ENCODE measurements around the gene MINDY1.

MINDY1 gene

DNA sequence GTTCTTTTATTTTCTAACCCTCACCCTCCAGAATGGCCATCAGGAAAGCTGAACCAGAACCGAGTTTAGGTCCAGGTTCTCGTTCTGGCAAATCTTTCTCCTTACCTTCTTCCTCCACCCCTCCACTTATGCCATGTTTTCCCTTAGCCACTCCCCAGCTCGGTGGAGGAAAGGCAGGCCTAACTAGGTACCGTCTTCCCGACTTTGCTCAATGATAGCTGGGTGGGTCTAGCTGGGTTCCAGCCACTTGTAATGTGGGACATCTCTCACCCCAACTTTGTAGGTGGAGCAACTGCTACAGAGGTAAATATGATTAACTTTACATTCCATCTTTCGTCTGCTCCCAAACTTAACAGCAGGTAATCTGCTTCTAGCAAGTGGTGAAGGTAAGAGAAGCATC lies 30.3 kb upstream of the MINDY1 start:
- no peak for DNase-seq
- no peak overlapping the region for H3K27ac ChIP-seq (ENCODE audit: insufficient read depth in 1 of 2, low read depth in 1 of 2, low read length in 2 of 2, poor library complexity in 1 of 2, severe bottlenecking in 2 of 2)
- WGBS (ENCODE audit: insufficient coverage), result 95% methylated on average over 3 of the region's 6 CpGs
- ChIA-PET POLR2A (no interaction called here), CTCF (interaction anchor here (0.7 to 3.5 kb wide), 6 partner anchors 9 to 63 kb away, joined by 3 to 15 read pairs (median 4); partner anchors contain the start of gene C1orf56)
- H3K27me3 ChIP-seq (replicated peaks in 2 of 5; ENCODE audit: control insufficient read depth in 4 of 5, insufficient read depth in 5 of 5, low read length in 4 of 5), result no peaks in the 10 kb centered on the region
- H3K9me3 ChIP-seq (ENCODE audit: control extremely low read depth in 1 of 5, control insufficient read depth in 4 of 5, insufficient read depth in 2 of 5, low read depth in 1 of 5, low read length in 4 of 5), result no peaks in the 10 kb centered on the region
- no peaks in the 10 kb centered on the region for H3K4me1 ChIP-seq (ENCODE audit: control extremely low read depth in 1 of 4, control insufficient read depth in 4 of 4, insufficient read depth in 4 of 4, low read length in 3 of 4)
- H3K4me3 ChIP-seq (ENCODE audit: control insufficient read depth in 1 of 7, extremely low read depth in 1 of 7, insufficient read depth in 4 of 7, low read depth in 2 of 7, low read length in 6 of 7), result no peak overlapping the region
- peaks cover 10 to 25% (median 21%) of the 10 kb centered on the region in 4 experiments for H3K36me3 ChIP-seq (ENCODE audit: control insufficient read depth in 4 of 4, insufficient read depth in 4 of 4, low read length in 3 of 4)

DNA sequence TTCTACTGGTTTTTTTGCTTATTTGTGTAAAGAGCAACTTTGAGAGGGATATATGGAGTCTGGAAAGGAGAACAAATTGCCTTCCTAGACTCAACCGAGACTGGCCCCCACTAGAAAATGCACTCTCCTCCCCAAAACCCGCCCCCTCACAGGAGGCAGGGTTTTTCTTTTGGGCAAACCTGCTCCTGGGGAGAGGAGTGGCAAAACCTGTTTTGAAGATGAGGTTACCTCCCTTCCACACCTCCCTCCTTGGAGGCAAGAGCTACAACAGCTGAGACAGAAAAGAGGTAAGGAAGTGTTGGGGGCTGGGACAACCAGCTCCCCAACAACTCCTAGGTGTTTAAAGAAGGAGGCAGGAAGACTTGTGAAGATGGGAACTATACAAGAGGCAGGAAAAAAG lies 29.7 kb upstream of the MINDY1 start, which contains the start of gene BNIPL:
Gene BNIPL, plus strand, starts transcription at position 231 of the 400 bp plus-strand sequence. Its CDS starts 140 bp downstream, at position 371.
- WGBS (ENCODE audit: insufficient coverage), result no CpG with 5 or more reads among the region's 2 CpGs
- H3K27me3 ChIP-seq (replicated peaks in 2 of 5; ENCODE audit: control insufficient read depth in 4 of 5, insufficient read depth in 5 of 5, low read length in 4 of 5), result no peaks in the 10 kb centered on the region
- no peaks in the 10 kb centered on the region for H3K9me3 ChIP-seq (ENCODE audit: control extremely low read depth in 1 of 5, control insufficient read depth in 4 of 5, insufficient read depth in 2 of 5, low read depth in 1 of 5, low read length in 4 of 5)
- POLR2A ChIA-PET, result interaction anchor here (0.6 kb wide), 1 partner anchor 22 kb away, joined by 3 read pairs; no protein-coding TSS in a partner anchor
- CTCF ChIA-PET, result interaction anchor here (0.7 to 3.5 kb wide), 6 partner anchors 8 to 63 kb away, joined by 3 to 15 read pairs (median 4); partner anchors contain the start of gene C1orf56
- H3K27ac ChIP-seq (ENCODE audit: insufficient read depth in 1 of 2, low read depth in 1 of 2, low read length in 2 of 2, poor library complexity in 1 of 2, severe bottlenecking in 2 of 2), result no peak within 1 kb of the TSS
- H3K4me1 ChIP-seq (ENCODE audit: control extremely low read depth in 1 of 4, control insufficient read depth in 4 of 4, insufficient read depth in 4 of 4, low read length in 3 of 4), result no peaks in the 10 kb centered on the region
- DNase-seq, result no peak
- no peak within 1 kb of the TSS for H3K4me3 ChIP-seq (ENCODE audit: control insufficient read depth in 1 of 7, extremely low read depth in 1 of 7, insufficient read depth in 4 of 7, low read depth in 2 of 7, low read length in 6 of 7)
- H3K36me3 ChIP-seq (ENCODE audit: control insufficient read depth in 4 of 4, insufficient read depth in 4 of 4, low read length in 3 of 4), result peaks cover 12 to 26% (median 23%) of the 10 kb centered on the region in 4 experiments

DNA sequence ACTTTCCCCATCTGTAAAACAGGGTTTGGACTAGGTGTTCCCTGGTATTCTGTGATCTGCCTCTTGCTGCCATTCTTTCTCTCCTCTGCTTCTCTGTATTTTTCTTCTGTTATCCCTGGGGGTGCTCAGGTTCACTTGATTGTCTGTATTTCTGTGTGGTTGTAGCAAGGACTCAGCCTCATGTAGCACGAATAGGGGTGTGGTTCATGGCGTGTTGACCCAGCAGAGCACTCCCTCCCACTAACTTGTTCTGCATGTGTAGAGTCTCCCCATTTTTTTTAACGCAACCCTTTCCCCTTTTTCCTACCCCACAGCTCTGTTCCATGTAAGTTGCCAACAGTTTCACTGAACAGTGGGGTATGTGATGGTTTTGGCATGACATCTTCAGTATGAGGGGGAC lies 28.5 kb upstream of the MINDY1 start:
- H3K9me3 ChIP-seq (ENCODE audit: control extremely low read depth in 1 of 5, control insufficient read depth in 4 of 5, insufficient read depth in 2 of 5, low read depth in 1 of 5, low read length in 4 of 5), result no peaks in the 10 kb centered on the region
- POLR2A ChIA-PET, result no interaction called here
- WGBS (ENCODE audit: insufficient coverage), result no CpG with 5 or more reads among the region's 3 CpGs

DNA sequence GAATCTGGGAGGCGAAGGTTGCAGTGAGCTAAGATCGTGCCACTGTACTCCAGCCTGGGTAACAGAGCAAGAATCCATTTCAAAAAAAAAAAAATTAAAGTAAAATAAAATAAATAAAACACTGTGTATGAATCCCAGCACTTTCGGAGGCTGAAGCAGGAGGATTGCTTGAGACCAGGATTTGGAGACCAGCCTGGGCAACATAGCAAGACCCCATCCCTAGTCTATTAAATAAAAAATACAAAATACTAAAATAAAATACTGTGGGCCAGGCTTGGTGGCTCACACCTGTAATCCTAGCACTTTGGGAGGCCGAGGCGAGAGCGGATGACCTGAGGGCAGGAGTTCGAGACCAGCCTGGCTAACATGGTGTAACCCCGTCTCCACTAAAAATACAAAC lies 25.5 kb upstream of the MINDY1 start:
- Histone ChIP-seq H3K36me3 (ENCODE audit: control insufficient read depth in 4 of 4, insufficient read depth in 4 of 4, low read length in 3 of 4) (peaks cover 19 to 61% (median 49%) of the 10 kb centered on the region in 4 experiments), H3K9me3 (ENCODE audit: control extremely low read depth in 1 of 5, control insufficient read depth in 4 of 5, insufficient read depth in 2 of 5, low read depth in 1 of 5, low read length in 4 of 5) (no peaks in the 10 kb centered on the region), H3K4me1 (ENCODE audit: control extremely low read depth in 1 of 4, control insufficient read depth in 4 of 4, insufficient read depth in 4 of 4, low read length in 3 of 4) (no peaks in the 10 kb centered on the region), H3K4me3 (ENCODE audit: control insufficient read depth in 1 of 7, extremely low read depth in 1 of 7, insufficient read depth in 4 of 7, low read depth in 2 of 7, low read length in 6 of 7) (no peak overlapping the region), H3K27me3 (replicated peaks in 2 of 5; ENCODE audit: control insufficient read depth in 4 of 5, insufficient read depth in 5 of 5, low read length in 4 of 5) (no peaks in the 10 kb centered on the region), H3K27ac (ENCODE audit: insufficient read depth in 1 of 2, low read depth in 1 of 2, low read length in 2 of 2, poor library complexity in 1 of 2, severe bottlenecking in 2 of 2) (no peak overlapping the region)
- ChIA-PET POLR2A (no interaction called here), CTCF (interaction anchor here (1.3 to 2.4 kb wide), 2 partner anchors 11 to 14 kb away, joined by 3 to 7 read pairs; no protein-coding TSS in a partner anchor)
- 98% methylated on average over 5 of the region's 8 CpGs for WGBS (ENCODE audit: insufficient coverage)
- DNase-seq, result no peak

More for the DNA sequence above, 28.5 kb upstream of the MINDY1 start:
- Histone ChIP-seq H3K36me3 (ENCODE audit: control insufficient read depth in 4 of 4, insufficient read depth in 4 of 4, low read length in 3 of 4) (peaks cover 16 to 38% (median 33%) of the 10 kb centered on the region in 4 experiments), H3K27me3 (replicated peaks in 2 of 5; ENCODE audit: control insufficient read depth in 4 of 5, insufficient read depth in 5 of 5, low read length in 4 of 5) (no peaks in the 10 kb centered on the region), H3K27ac (ENCODE audit: insufficient read depth in 1 of 2, low read depth in 1 of 2, low read length in 2 of 2, poor library complexity in 1 of 2, severe bottlenecking in 2 of 2) (no peak overlapping the region), H3K4me3 (ENCODE audit: control insufficient read depth in 1 of 7, extremely low read depth in 1 of 7, insufficient read depth in 4 of 7, low read depth in 2 of 7, low read length in 6 of 7) (no peak overlapping the region), H3K4me1 (ENCODE audit: control extremely low read depth in 1 of 4, control insufficient read depth in 4 of 4, insufficient read depth in 4 of 4, low read length in 3 of 4) (no peaks in the 10 kb centered on the region)
- DNase-seq, result no peak
- CTCF ChIA-PET, result interaction anchor here (1.4 kb wide), 2 partner anchors 8 to 11 kb away, joined by 3 to 4 read pairs; no protein-coding TSS in a partner anchor

DNA sequence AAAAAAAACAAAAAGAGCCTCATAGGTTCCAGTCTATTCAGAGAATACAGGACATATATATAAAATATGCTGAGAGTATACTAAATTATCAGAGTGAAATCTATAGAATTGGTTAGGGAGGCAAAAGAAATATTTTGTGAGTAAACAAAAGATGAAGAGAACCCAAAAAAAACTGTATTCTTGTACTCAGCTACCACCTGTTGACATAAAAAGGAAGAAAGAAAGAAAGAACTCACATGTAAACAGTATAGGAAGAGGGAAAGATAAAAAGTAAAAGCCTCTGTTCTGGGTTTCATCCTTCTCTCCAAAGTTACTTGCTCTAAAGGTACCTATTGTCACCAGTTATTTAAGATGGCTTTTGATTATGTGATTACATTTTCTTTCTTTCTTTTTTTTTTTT lies 19.8 kb upstream of the MINDY1 start:
- Histone ChIP-seq H3K27ac (ENCODE audit: insufficient read depth in 1 of 2, low read depth in 1 of 2, low read length in 2 of 2, poor library complexity in 1 of 2, severe bottlenecking in 2 of 2) (no peak overlapping the region), H3K27me3 (replicated peaks in 2 of 5; ENCODE audit: control insufficient read depth in 4 of 5, insufficient read depth in 5 of 5, low read length in 4 of 5) (no peaks in the 10 kb centered on the region), H3K9me3 (ENCODE audit: control extremely low read depth in 1 of 5, control insufficient read depth in 4 of 5, insufficient read depth in 2 of 5, low read depth in 1 of 5, low read length in 4 of 5) (no peaks in the 10 kb centered on the region), H3K4me3 (ENCODE audit: control insufficient read depth in 1 of 7, extremely low read depth in 1 of 7, insufficient read depth in 4 of 7, low read depth in 2 of 7, low read length in 6 of 7) (no peak overlapping the region), H3K36me3 (ENCODE audit: control insufficient read depth in 4 of 4, insufficient read depth in 4 of 4, low read length in 3 of 4) (peaks cover 16 to 49% (median 44%) of the 10 kb centered on the region in 4 experiments), H3K4me1 (ENCODE audit: control extremely low read depth in 1 of 4, control insufficient read depth in 4 of 4, insufficient read depth in 4 of 4, low read length in 3 of 4) (peaks cover 0 to 4% (median 1%) of the 10 kb centered on the region in 4 experiments)
- DNase-seq, result no peak
- ChIA-PET POLR2A (no interaction called here), CTCF (interaction anchor here (0.6 to 6.8 kb wide), 12 partner anchors 10 to 288 kb away, joined by 3 to 54 read pairs (median 7); partner anchors contain the start of genes BNIPL, C1orf56, CDC42SE1 and GABPB2)

DNA sequence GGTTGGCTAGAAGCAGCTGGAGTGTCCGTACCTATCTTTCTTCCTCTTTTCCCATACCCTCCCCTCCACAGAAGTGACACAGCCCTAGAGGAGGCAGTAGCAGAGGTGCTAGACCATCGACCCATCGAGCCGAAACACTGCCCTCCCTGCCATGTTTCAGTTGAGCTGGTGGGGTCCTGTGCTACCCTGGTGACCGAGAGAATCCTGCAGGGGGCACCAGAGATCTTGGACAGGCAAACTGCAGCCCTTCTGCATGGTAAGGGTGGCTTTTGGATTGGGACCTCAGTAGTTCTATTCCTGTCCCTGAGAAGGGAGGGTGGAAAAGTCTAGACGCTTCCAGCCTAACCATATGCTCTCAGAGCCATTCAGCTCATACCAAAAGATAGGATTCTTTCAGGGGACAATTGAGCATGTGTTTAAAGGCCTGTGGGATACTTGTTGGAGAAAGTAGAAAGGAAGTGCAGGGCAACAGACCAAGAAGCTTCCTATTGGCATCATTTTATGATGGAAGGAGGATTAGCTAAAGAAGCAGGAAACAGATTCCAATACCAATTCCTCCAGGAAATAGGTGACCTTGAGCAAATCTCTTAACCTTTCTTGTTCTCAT lies 17.9 kb upstream of the MINDY1 start:
- peak; percentile 87 to 92 (median 88) for DNase-seq
- H3K27ac ChIP-seq (ENCODE audit: insufficient read depth in 1 of 2, low read depth in 1 of 2, low read length in 2 of 2, poor library complexity in 1 of 2, severe bottlenecking in 2 of 2), result no peak overlapping the region
- ChIA-PET POLR2A (interaction anchor here (0.6 kb wide), 1 partner anchor 75 kb away, joined by 3 read pairs; no protein-coding TSS in a partner anchor), CTCF (interaction anchor here (0.8 to 6.8 kb wide), 27 partner anchors 9 to 221 kb away, joined by 3 to 54 read pairs (median 4); partner anchors contain the start of genes BNIPL, C1orf56, CDC42SE1 and GABPB2)
- no peaks in the 10 kb centered on the region for H3K9me3 ChIP-seq (ENCODE audit: control extremely low read depth in 1 of 5, control insufficient read depth in 4 of 5, insufficient read depth in 2 of 5, low read depth in 1 of 5, low read length in 4 of 5)
- WGBS (ENCODE audit: insufficient coverage), result 17% methylated on average over 1 of the region's 6 CpGs
- peaks cover 0 to 4% (median 1%) of the 10 kb centered on the region in 4 experiments for H3K4me1 ChIP-seq (ENCODE audit: control extremely low read depth in 1 of 4, control insufficient read depth in 4 of 4, insufficient read depth in 4 of 4, low read length in 3 of 4)
- H3K36me3 ChIP-seq (ENCODE audit: control insufficient read depth in 4 of 4, insufficient read depth in 4 of 4, low read length in 3 of 4), result peaks cover 11 to 33% (median 31%) of the 10 kb centered on the region in 4 experiments
- H3K27me3 ChIP-seq (replicated peaks in 2 of 5; ENCODE audit: control insufficient read depth in 4 of 5, insufficient read depth in 5 of 5, low read length in 4 of 5), result no peaks in the 10 kb centered on the region
- H3K4me3 ChIP-seq (ENCODE audit: control insufficient read depth in 1 of 7, extremely low read depth in 1 of 7, insufficient read depth in 4 of 7, low read depth in 2 of 7, low read length in 6 of 7), result peak overlapping the region in 2 of 7 experiments; percentile 25 to 29

DNA sequence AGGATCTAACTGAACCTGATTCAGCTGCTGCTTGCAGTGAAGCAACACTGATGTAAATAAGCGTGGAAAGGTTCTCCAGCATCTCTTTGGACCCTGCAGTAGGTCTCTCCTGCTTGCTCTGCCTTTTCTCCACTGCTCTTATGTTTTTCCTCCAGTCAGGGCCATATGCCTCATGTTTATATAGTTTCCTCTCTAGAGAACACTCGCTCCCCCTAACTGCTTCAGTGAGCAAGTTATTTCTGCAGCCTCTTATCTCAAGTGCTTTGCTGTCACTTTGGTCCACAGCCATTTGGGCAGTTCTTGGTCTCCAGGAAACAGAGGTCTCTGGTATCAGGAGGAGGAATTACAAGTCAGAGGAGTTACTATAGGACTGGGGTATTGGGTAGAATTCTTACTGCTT lies 6.8 kb upstream of the MINDY1 start:
- peak in 2 of 3 donors; percentile 71 to 84 for DNase-seq
- POLR2A ChIA-PET, result no interaction called here
- CTCF ChIA-PET, result no interaction called here
- 32% methylated on average over 2 of the region's 2 CpGs for WGBS (ENCODE audit: insufficient coverage)
- H3K4me1 ChIP-seq (ENCODE audit: control extremely low read depth in 1 of 4, control insufficient read depth in 4 of 4, insufficient read depth in 4 of 4, low read length in 3 of 4), result peaks cover 19 to 55% (median 43%) of the 10 kb centered on the region in 4 experiments
- H3K36me3 ChIP-seq (ENCODE audit: control insufficient read depth in 4 of 4, insufficient read depth in 4 of 4, low read length in 3 of 4), result peaks cover 0 to 9% (median 6%) of the 10 kb centered on the region in 4 experiments
- H3K27ac ChIP-seq (ENCODE audit: insufficient read depth in 1 of 2, low read depth in 1 of 2, low read length in 2 of 2, poor library complexity in 1 of 2, severe bottlenecking in 2 of 2), result peak overlapping the region in 1 of 2 experiments; percentile 32
- no peaks in the 10 kb centered on the region for H3K9me3 ChIP-seq (ENCODE audit: control extremely low read depth in 1 of 5, control insufficient read depth in 4 of 5, insufficient read depth in 2 of 5, low read depth in 1 of 5, low read length in 4 of 5)
- H3K4me3 ChIP-seq (ENCODE audit: control insufficient read depth in 1 of 7, extremely low read depth in 1 of 7, insufficient read depth in 4 of 7, low read depth in 2 of 7, low read length in 6 of 7), result no peak overlapping the region
- H3K27me3 ChIP-seq (replicated peaks in 2 of 5; ENCODE audit: control insufficient read depth in 4 of 5, insufficient read depth in 5 of 5, low read length in 4 of 5), result no peaks in the 10 kb centered on the region
